ENCODE measurements around the gene LIN52. TPM values are rescaled to one million over a fixed set of nuclear protein-coding genes. Genes with fewer than 3 reads are reported as not detected.

Gene LIN52
- total RNA-seq, 4 donors from 2014 or later, result 9.2 to 24.2 (median 14.8) TPM

DNA sequence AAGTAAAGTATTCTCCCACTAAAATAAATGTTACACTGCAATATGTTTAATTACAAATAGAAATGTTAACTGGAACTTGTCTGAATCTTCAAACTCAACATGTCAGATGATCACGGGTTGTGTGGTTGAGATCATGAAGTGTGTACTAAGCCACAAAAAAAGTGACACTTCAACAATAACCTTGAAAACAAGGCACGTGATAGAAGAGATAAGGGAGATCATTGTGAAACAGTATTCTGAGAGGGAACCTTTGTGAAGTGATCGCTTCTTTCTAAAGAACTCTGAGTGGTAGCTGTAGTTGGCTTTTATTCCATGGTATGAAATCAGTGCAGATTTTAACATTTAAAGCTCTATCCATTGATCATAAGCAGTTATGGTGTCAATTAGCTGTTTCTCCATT lies 60.0 kb downstream of the LIN52 start:
- peaks cover 0 to 31% (median 4%) of the 10 kb centered on the region in 4 donors for H3K4me1 ChIP-seq
- TF ChIP-seq, protein P1, sequence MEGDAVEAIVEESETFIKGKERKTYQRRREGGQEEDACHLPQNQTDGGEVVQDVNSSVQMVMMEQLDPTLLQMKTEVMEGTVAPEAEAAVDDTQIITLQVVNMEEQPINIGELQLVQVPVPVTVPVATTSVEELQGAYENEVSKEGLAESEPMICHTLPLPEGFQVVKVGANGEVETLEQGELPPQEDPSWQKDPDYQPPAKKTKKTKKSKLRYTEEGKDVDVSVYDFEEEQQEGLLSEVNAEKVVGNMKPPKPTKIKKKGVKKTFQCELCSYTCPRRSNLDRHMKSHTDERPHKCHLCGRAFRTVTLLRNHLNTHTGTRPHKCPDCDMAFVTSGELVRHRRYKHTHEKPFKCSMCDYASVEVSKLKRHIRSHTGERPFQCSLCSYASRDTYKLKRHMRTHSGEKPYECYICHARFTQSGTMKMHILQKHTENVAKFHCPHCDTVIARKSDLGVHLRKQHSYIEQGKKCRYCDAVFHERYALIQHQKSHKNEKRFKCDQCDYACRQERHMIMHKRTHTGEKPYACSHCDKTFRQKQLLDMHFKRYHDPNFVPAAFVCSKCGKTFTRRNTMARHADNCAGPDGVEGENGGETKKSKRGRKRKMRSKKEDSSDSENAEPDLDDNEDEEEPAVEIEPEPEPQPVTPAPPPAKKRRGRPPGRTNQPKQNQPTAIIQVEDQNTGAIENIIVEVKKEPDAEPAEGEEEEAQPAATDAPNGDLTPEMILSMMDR (IDR thresholded peaks at IDR 0.05), result no peak
- no peak for TF ChIP-seq POLR2A (IDR thresholded peaks at IDR 0.05)
- H3K4me3 ChIP-seq, result no peak overlapping the region
- no peak overlapping the region for H3K27ac ChIP-seq
- no peaks in the 10 kb centered on the region for H3K27me3 ChIP-seq
- H3K36me3 ChIP-seq, result no peaks in the 10 kb centered on the region
- H3K9me3 ChIP-seq, result no peaks in the 10 kb centered on the region
- DNase-seq, result no peak

DNA sequence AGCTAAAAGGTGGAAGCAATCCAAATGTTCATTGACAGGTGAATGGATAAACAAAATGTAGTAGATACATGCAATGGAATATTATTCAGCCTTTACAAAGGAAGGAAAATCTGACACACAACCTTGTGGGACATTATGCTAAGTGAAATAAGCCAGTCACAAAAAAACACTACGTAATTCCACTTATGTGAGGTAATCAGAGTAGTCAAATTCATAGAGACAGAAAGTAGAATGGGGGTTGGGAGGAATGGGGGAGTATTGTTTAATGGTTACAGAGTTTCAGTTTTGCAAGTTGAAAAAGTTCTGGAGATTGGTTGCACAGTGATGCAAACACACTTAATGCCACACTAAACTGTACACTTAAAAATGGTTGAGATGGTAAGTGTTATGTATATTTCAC lies 62.8 kb downstream of the LIN52 start:
- Histone ChIP-seq H3K36me3 (no peaks in the 10 kb centered on the region), H3K27ac (no peak overlapping the region), H3K9me3 (no peaks in the 10 kb centered on the region), H3K27me3 (no peaks in the 10 kb centered on the region), H3K4me3 (no peak overlapping the region), H3K4me1 (peaks cover 0 to 4% (median 0%) of the 10 kb centered on the region in 4 donors)
- TF ChIP-seq, protein P1 (IDR thresholded peaks at IDR 0.05), result no peak
- TF ChIP-seq POLR2A (IDR thresholded peaks at IDR 0.05), result no peak
- DNase-seq, result no peak

DNA sequence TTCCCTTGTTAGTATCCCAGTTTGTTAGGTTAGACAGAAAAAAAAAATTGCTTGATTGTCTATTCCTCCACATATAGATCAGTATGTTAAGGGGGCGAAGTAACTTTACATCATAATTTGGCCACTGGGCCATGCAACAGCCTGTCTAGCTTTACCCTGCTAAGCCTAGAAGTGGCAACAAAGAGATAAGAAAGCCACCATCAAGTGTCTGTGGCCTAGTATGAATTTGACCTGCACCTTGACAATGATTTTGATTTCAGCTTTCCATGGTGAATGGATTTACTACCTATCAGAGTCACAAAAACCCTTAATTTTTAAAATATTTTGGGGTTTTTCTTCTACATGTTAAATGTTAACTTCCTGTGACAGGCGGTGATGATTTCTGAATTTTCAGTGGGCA lies 63.9 kb downstream of the LIN52 start:
- no peaks in the 10 kb centered on the region for H3K4me1 ChIP-seq
- no peaks in the 10 kb centered on the region for H3K36me3 ChIP-seq
- H3K27ac ChIP-seq, result no peak overlapping the region
- H3K27me3 ChIP-seq, result no peaks in the 10 kb centered on the region
- H3K4me3 ChIP-seq, result no peak overlapping the region
- H3K9me3 ChIP-seq, result no peaks in the 10 kb centered on the region
- TF ChIP-seq POLR2A (IDR thresholded peaks at IDR 0.05), result no peak
- TF ChIP-seq, protein P1 (IDR thresholded peaks at IDR 0.05), result no peak
- no peak for DNase-seq

DNA sequence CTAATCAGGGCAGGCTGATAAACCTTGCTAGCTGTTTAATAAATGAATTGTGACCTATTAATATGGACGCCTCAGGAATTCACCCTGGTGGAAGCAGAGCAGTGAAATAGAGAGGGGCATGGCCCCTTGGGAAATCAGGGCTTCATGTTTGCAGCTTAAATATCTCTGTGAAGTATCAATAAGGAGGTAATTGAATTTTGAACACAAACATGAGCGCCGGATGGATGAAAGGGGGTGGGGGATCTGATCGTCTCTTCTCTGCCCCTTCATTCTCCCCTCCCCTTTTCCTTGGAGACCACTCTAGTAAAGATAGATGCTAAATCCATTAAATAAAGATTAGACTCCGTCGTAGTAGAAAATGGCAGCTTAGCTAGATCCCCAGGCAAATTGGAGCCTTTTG lies 70.5 kb downstream of the LIN52 start:
- Histone ChIP-seq H3K9me3 (no peaks in the 10 kb centered on the region), H3K36me3 (no peaks in the 10 kb centered on the region), H3K27me3 (no peaks in the 10 kb centered on the region), H3K4me1 (no peaks in the 10 kb centered on the region), H3K27ac (no peak overlapping the region), H3K4me3 (no peak overlapping the region)
- no peak for TF ChIP-seq POLR2A (IDR thresholded peaks at IDR 0.05)
- TF ChIP-seq, protein P1 (IDR thresholded peaks at IDR 0.05), result no peak
- no peak for DNase-seq

DNA sequence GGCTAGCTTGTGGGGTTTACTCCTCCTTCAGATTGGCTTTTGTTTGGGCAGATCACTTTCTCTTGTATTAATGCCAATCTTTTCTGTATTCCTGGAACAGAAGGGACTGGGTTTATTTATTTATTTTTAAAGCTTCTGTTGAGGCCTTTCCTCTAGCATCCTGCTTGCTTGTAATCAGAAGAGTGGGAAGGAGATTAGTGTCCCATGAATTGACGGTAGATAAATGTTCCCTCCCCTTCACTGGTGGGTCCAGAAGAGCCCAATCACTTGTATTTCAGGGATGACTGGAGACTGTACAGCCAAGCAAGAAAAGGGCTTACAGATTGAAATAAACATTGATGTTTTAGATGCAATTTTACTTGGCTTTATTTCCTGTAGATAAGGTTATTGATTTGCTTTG lies 71.0 kb downstream of the LIN52 start:
- Histone ChIP-seq H3K36me3 (no peaks in the 10 kb centered on the region), H3K4me1 (no peaks in the 10 kb centered on the region), H3K9me3 (no peaks in the 10 kb centered on the region), H3K27ac (no peak overlapping the region), H3K4me3 (no peak overlapping the region), H3K27me3 (no peaks in the 10 kb centered on the region)
- DNase-seq, result no peak
- no peak for TF ChIP-seq POLR2A (IDR thresholded peaks at IDR 0.05)
- TF ChIP-seq, protein P1 (IDR thresholded peaks at IDR 0.05), result no peak

DNA sequence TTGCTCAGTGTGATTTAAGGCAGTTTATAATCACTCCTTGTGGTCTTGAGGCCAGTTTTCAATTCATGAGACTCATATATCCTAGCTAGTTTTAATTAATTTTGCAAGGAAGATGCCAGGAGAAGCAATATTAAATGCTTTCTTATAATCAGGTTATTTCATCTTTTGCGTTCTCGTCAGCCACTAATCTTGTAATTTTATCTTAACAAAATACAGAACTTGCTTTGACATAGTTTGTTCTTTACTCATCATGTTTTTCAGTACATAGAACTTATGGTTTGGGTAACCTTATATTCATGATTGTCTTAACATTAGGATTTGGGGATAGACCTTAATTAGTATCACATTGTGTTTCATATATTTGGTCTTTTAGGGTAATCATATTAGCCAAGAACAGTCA lies 76.0 kb downstream of the LIN52 start:
- no peak for TF ChIP-seq POLR2A (IDR thresholded peaks at IDR 0.05)
- TF ChIP-seq, protein P1 (IDR thresholded peaks at IDR 0.05), result no peak
- Histone ChIP-seq H3K27ac (no peak overlapping the region), H3K4me3 (no peak overlapping the region), H3K9me3 (no peaks in the 10 kb centered on the region), H3K36me3 (no peaks in the 10 kb centered on the region), H3K27me3 (no peaks in the 10 kb centered on the region), H3K4me1 (no peaks in the 10 kb centered on the region)
- no peak for DNase-seq
